22Rv1 (cell line): ENCODE results near the gene CHRNA10.
"Not testable (repeated sequence)": the region's sequence is repeated elsewhere in the genome, so short reads cannot be mapped to it uniquely, and the experiment has no call there.

Experiments
- H3K27ac ChIP-seq: fragments of 450-650 bp; 2 replicates; pipeline ENCODE4 v1.5.1; 2017
- ZFX ChIP-seq: fragments of 450-650 bp; IDR thresholded peaks from 2 replicates; pipeline ENCODE4 v1.6.1; 2017; ENCODE audit warnings: antibody characterized with exemption, borderline replicate concordance
- TF ChIP-seq, protein P1 (sequence below): fragments of 450-650 bp; IDR thresholded peaks from 2 replicates; pipeline ENCODE4 v1.5.1; 2017; ENCODE audit warnings: mild to moderate bottlenecking

CHRNA10 gene

DNA sequence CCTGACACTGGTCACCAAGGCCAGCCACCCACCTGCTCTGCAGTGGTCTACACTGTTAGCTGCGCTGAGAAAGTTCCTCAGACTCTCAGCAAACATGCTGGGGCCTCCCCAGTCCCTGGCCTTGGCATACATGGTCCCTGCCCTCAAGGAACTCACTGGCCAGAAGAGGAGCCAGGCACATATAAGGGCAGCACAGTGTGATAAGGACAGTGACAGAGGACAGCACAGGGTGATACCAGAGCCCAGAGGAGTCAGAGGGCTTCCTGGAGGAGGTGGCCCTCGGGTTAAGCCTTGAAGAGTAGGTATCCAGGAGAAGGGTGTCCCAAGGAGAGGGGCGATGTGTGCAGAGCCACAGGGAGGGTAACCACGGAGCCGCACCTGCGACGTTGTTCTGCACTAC, 25.6 kb downstream of the CHRNA10 start:
- no peak overlapping the region for H3K27ac ChIP-seq
- TF ChIP-seq ZFX, result no peak
- TF ChIP-seq, protein P1, sequence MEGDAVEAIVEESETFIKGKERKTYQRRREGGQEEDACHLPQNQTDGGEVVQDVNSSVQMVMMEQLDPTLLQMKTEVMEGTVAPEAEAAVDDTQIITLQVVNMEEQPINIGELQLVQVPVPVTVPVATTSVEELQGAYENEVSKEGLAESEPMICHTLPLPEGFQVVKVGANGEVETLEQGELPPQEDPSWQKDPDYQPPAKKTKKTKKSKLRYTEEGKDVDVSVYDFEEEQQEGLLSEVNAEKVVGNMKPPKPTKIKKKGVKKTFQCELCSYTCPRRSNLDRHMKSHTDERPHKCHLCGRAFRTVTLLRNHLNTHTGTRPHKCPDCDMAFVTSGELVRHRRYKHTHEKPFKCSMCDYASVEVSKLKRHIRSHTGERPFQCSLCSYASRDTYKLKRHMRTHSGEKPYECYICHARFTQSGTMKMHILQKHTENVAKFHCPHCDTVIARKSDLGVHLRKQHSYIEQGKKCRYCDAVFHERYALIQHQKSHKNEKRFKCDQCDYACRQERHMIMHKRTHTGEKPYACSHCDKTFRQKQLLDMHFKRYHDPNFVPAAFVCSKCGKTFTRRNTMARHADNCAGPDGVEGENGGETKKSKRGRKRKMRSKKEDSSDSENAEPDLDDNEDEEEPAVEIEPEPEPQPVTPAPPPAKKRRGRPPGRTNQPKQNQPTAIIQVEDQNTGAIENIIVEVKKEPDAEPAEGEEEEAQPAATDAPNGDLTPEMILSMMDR, result no peak

DNA sequence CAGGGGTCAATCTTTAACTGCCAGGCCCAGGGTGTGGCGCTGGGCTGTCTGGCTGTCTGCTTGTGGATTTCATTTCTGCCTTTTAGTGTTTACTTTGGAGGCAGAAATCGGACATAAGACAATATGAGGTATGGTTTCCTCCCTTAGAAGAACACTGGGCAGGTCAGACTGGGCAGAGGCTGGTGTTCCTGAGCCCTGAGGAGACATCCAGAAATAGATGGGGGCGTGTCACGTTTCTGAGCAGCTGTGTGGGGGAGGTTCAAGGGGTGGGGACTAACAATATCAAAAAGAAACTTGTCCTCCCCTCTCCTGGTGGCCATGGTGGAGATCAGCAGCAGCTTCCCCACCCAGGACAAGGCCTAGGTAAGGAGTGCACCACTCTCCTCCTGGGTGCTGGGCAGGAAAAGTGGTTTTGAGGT, 26.4 kb downstream of the CHRNA10 start, which contains the start of gene ART1:
ART1 (plus strand) TSS at position 312 of the 419 bp plus-strand sequence. CDS start 14,086 bp downstream, outside the sequence.
- no peak within 1 kb of the TSS for H3K27ac ChIP-seq
- TF ChIP-seq ZFX, result no peak
- TF ChIP-seq, protein P1, result no peak

DNA sequence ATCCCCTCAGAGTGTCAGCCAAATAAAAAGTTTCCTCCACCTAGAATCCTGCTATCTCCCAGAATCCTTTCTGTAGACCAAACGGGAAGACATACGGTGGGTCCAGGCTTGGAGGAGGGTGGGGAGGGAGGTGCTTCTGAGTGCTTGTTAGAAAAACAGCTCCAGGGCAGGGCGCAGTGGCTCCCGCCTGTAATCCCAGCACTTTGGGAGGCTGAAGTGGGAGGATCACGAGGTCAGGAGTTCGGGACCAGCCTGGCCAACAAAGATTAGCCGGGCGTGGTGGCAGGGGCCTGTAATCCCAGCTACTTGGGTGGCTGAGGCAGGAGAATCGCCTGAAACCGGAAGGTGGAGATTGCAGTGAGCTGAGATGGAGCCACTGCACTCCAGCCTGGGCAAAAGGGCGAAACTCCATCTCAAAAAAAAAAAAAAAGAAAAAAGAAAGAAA, 28.1 kb downstream of the CHRNA10 start:
- H3K27ac ChIP-seq, result not testable (repeated sequence)

DNA sequence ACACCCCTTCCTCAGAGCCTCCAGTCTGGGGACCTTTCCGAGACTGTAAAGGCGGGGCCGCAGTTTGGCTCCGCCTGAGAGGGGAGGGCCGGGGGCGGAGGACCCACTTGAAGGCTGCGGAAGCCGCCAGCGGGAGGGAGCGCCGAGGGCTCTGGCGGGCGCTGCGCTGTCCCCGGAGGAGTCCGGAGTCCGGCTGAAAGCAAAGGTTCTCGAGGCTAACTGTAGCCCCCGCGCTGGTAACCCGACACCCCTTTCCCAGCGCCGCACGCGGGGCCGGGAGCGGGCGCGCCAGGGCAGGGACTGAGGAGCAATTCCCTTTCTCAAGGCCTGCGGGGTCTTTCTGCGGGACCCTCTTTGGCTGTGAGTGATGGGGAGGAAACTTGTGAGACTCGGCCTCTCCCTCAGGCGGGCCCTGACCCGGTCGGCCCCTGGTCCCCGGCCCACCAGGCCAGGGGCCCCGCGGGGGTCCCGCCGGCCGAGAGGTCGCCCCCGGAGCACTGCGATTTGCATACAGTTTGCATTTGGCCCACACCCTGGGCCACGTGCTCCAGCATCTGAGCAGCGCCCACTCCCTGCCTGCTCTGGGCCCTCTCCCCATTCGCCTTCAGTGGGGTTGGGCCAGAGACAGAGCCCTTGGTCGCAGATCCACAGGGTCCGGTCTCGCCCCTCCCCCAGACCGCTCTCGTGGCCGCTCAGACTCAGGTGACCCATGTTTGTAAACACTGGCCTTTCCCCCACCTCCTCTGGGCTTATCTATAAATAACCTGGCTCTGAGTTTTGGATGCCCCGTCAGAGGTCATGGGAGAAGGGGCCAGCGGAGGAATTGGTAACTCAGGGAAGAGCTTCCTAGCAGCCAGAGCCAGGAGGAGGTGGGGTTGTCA, 28.9 kb downstream of the CHRNA10 start:
- TF ChIP-seq, protein P1, result no peak
- TF ChIP-seq ZFX, result no peak
- H3K27ac ChIP-seq, result no peak overlapping the region

DNA sequence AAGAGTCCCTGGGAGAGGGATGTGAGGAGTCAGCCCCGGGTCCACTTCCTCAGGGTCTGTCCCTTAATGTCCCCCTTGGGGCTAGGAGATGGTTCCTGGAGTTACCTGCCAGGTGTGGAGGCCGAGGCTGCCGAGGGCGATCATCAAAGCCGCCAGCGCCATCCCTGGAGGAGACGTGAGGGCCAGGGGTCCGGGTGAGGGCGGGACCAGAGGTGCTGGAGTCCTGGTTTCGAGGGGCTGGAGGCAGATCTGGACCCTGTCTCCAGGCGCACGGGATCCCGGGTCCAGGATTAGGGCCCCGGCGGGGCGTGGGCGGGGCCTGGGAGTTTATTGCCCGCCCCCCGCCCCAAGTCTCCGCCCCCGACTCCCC, 29.5 kb downstream of the CHRNA10 start, which contains the start of gene ART5:
ART5 (minus strand) TSS at position 292 of the 370 bp plus-strand sequence; CDS start at position 162, 130 bp downstream.
- no peak within 1 kb of the TSS for H3K27ac ChIP-seq
- TF ChIP-seq, protein P1, result no peak

DNA sequence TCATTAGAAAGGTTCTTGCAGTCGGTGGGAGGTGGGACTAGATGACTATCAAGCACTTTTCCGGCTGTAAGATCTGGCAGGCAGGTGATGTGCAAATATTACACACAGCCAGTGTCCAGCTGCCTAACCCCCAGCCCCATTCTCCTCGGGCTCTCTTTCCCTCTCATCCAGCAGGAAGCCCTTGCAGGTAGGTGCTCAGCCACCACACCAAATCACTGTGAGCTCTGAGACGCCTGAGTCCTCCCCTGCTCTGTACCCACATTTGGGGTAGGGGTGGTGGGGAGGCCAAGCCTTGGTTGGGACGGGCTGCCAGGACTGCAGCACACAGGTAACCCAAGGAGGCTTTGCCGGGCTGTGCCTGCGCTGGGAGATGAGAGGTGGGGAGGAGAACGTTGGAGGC, 30.0 kb downstream of the CHRNA10 start:
- no peak overlapping the region for H3K27ac ChIP-seq
- no peak for TF ChIP-seq ZFX
- TF ChIP-seq, protein P1, result no peak

DNA sequence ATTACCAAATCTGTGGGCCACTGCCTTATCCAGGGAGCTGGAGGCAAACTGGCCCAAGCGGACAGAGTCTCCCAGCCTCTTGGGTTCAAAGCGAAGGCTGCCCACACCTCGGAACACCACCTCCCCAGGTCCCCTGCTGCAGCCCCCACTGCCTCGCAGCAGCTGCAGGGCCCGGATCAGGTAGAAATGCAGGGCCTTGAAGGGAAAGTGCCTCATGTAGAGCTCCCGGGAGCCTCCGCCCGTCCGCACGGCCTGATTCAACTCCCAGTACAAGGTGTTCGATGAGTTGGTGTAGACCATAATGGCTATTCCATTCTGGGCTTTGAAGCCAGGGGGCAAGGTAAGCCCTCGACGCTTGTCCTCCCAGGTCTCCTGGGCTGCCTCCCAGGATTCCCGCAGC, 31.3 kb downstream of the CHRNA10 start:
- no peak overlapping the region for H3K27ac ChIP-seq
- no peak for TF ChIP-seq ZFX
- TF ChIP-seq, protein P1, result no peak
